B cell (primary cell): ENCODE measurements around the gene FEV.

Source experiments
- EZH2 ChIP-seq: IDR thresholded peaks from 2 replicates; pipeline ENCODE4 v1.6.1; 2012; ENCODE audit warnings: borderline replicate concordance, low read depth, mild to moderate bottlenecking, moderate library complexity, low read length; ENCODE audit not compliant: insufficient read depth, poor library complexity, severe bottlenecking
- TF ChIP-seq, protein P1 (sequence below): fragments of 200-600 bp; IDR thresholded peaks from one replicate; pipeline ENCODE4 v1.8.0; 2022; ENCODE audit warnings: antibody characterized with exemption, mild to moderate bottlenecking

DNA sequence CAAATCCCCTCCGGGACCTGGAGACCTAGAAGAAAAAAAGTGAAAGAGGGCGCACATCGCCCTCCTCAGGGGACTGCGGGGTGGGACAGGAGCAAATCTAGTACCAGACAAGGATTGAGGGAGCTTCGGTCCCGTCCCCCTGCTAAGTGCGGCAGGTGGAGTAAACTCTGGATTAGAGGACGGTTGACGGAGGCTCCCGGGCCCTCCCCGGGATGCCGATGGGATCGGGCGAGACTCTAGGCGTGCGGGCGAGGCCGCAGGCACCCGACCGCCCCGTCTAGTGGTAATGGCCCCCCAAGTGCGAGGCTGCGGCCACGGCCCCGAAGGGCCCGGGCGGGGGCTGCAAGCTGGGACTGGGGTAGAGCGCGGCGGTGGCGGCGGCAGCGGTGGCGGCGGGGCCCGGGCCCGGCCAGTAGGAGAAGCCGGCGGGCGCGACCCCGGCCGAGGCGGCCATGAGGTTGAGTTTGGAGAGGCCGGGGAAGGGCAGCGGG, 3.5 kb downstream of the FEV start:
- TF ChIP-seq, protein P1, sequence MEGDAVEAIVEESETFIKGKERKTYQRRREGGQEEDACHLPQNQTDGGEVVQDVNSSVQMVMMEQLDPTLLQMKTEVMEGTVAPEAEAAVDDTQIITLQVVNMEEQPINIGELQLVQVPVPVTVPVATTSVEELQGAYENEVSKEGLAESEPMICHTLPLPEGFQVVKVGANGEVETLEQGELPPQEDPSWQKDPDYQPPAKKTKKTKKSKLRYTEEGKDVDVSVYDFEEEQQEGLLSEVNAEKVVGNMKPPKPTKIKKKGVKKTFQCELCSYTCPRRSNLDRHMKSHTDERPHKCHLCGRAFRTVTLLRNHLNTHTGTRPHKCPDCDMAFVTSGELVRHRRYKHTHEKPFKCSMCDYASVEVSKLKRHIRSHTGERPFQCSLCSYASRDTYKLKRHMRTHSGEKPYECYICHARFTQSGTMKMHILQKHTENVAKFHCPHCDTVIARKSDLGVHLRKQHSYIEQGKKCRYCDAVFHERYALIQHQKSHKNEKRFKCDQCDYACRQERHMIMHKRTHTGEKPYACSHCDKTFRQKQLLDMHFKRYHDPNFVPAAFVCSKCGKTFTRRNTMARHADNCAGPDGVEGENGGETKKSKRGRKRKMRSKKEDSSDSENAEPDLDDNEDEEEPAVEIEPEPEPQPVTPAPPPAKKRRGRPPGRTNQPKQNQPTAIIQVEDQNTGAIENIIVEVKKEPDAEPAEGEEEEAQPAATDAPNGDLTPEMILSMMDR = no peak
- TF ChIP-seq EZH2 = no peak
